SK-N-SH (cell line): Measurements from ENCODE around the gene KIF6. TPM values are rescaled to one million over a fixed set of nuclear protein-coding genes. Genes with fewer than 3 reads are reported as not detected.

Source experiments
- CTCF ChIA-PET: fragments of 300-600, 350-600 bp; formaldehyde crosslinking; extraction: SDS; loops from one replicate; lab custom pipeline; 2021; lab: Yijun Ruan, JAX
- POLR2A ChIA-PET: fragments of 350-600 bp; sonication (Branson Sonifier 250); formaldehyde crosslinking; extraction: SDS; loops from one replicate; lab custom pipeline; 2020; ENCODE audit warnings: antibody characterized with exemption, inconsistent platforms; lab: Yijun Ruan, JAX
- DNase-seq: peaks from one replicate; pipeline ENCODE4 v3.0.0; 2012
- H2AFZ ChIP-seq: fragments of 200-600 bp; sonication (generic); 2 replicates; pipeline ENCODE4 v1.8.1; 2016; ENCODE audit warnings: antibody characterized with exemption, mild to moderate bottlenecking, low read depth
- H3F3A ChIP-seq: fragments of 200-600 bp; sonication (generic); replicated peaks from 2 replicates; pipeline ENCODE3; 2016; ENCODE audit warnings: antibody characterized with exemption, mild to moderate bottlenecking; ENCODE audit not compliant: insufficient read depth
- H3K27ac ChIP-seq, 2 experiments: fragments of 200-500 bp in 1 of 2; fragments of 200-600 bp in 1 of 2; sonication (Bioruptor generic) in 1 of 2; sonication (generic), shearing (Covaris generic) in 1 of 2; 2 replicates each; pipeline versions ENCODE4 v1.5.1 to v1.6.1; 2014 to 2016; ENCODE audit warnings: low read depth in 2 of 2, inconsistent platforms in 1 of 2, low read length in 1 of 2, mild to moderate bottlenecking in 1 of 2, mixed read lengths in 1 of 2
- H3K27me3 ChIP-seq: fragments of 200-600 bp; sonication (generic), shearing (Covaris generic); 2 replicates; pipeline ENCODE4 v1.6.1; 2016; ENCODE audit warnings: mixed run types; ENCODE audit not compliant: insufficient read depth
- H3K36me3 ChIP-seq, 2 experiments: fragments of 200-500 bp in 1 of 2; fragments of 200-600 bp in 1 of 2; sonication (Bioruptor generic) in 1 of 2; sonication (generic) in 1 of 2; replicated peaks in 1 of 2; 2 replicates each; pipeline versions ENCODE3 to v1.5.1; 2014 to 2016; ENCODE audit warnings: low read length in 1 of 2, mild to moderate bottlenecking in 1 of 2; ENCODE audit not compliant: insufficient read depth in 2 of 2, control insufficient read depth in 1 of 2
- H3K4me1 ChIP-seq, 2 experiments: fragments of 200-500 bp in 1 of 2; fragments of 200-600 bp in 1 of 2; sonication (Bioruptor generic) in 1 of 2; sonication (generic), shearing (Covaris generic) in 1 of 2; 2 replicates each; pipeline versions ENCODE4 v1.5.1 to v1.6.1; 2014 to 2016; ENCODE audit warnings: low read depth in 1 of 2, low read length in 1 of 2, mixed run types in 1 of 2; ENCODE audit not compliant: insufficient read depth in 2 of 2, control insufficient read depth in 1 of 2
- H3K4me2 ChIP-seq: fragments of 200-600 bp; sonication (generic), shearing (Covaris generic); 2 replicates; pipeline ENCODE4 v1.6.1; 2017; ENCODE audit warnings: mixed run types
- H3K4me3 ChIP-seq, 2 experiments: fragments of 200-500 bp in 1 of 2; fragments of 200-600 bp in 1 of 2; sonication (Bioruptor generic) in 1 of 2; sonication (generic), shearing (Covaris generic) in 1 of 2; 2 replicates each; pipeline versions ENCODE4 v1.5.1 to v1.8.1; 2014 to 2016; ENCODE audit warnings: low read depth in 2 of 2, inconsistent platforms in 1 of 2, low read length in 1 of 2, mild to moderate bottlenecking in 1 of 2, mixed read lengths in 1 of 2, moderate library complexity in 1 of 2
- H3K79me2 ChIP-seq: fragments of 200-600 bp; sonication (generic); 2 replicates; pipeline ENCODE4 v1.8.1; 2017; ENCODE audit warnings: mild to moderate bottlenecking; ENCODE audit not compliant: insufficient read depth
- H3K9ac ChIP-seq: fragments of 200-600 bp; sonication (generic); 2 replicates; pipeline ENCODE4 v1.6.1; 2017; ENCODE audit warnings: mixed run types
- H3K9me2 ChIP-seq: fragments of 200-600 bp; sonication (generic); 2 replicates; pipeline ENCODE4 v1.6.1; 2017; ENCODE audit warnings: mixed run types
- H3K9me3 ChIP-seq: fragments of 200-600 bp; sonication (generic); 2 replicates; pipeline ENCODE4 v1.6.1; 2017; ENCODE audit warnings: mixed run types, mild to moderate bottlenecking, moderate library complexity
- H4K20me1 ChIP-seq: fragments of 200-600 bp; sonication (generic); 2 replicates; pipeline ENCODE4 v1.6.1; 2017; ENCODE audit warnings: mild to moderate bottlenecking, mixed run types; ENCODE audit not compliant: insufficient read depth
- EP300 ChIP-seq, 2 experiments: IDR thresholded peaks; 2 replicates each; pipeline versions ENCODE4 v1.4.0 to v1.6.1; 2012; ENCODE audit warnings: borderline replicate concordance in 1 of 2, low read depth in 1 of 2, low read length in 1 of 2
- FOSL2 ChIP-seq: IDR thresholded peaks from 2 replicates; pipeline ENCODE4 v1.4.0; 2012; ENCODE audit warnings: low read depth, mild to moderate bottlenecking, moderate library complexity, borderline replicate concordance
- FOXJ3 ChIP-seq: sonication (generic); formaldehyde crosslinking; IDR thresholded peaks from 2 replicates; pipeline ENCODE4 v1.5.1; 2020; ENCODE audit warnings: mild to moderate bottlenecking, missing genetic modification reagents
- GABPA ChIP-seq: IDR thresholded peaks from 2 replicates; pipeline ENCODE4 v1.4.0; 2012; ENCODE audit warnings: low read depth, mild to moderate bottlenecking
- JUND ChIP-seq: IDR thresholded peaks from 2 replicates; pipeline ENCODE4 v1.4.0; 2012
- MEF2A ChIP-seq: IDR thresholded peaks from 2 replicates; pipeline ENCODE4 v1.4.0; 2012; ENCODE audit warnings: low read depth, borderline replicate concordance
- NRF1 ChIP-seq: IDR thresholded peaks from 2 replicates; pipeline ENCODE4 v1.6.1; 2012; ENCODE audit warnings: low read depth, mild to moderate bottlenecking, low read length
- RAD21 ChIP-seq: IDR thresholded peaks from 2 replicates; pipeline ENCODE4 v1.6.1; 2012; ENCODE audit warnings: mild to moderate bottlenecking, low read length
- RFX5 ChIP-seq: IDR thresholded peaks from 2 replicates; pipeline ENCODE4 v1.6.1; 2012; ENCODE audit warnings: mild to moderate bottlenecking, improper control_type of control experiment, low read length
- RXRA ChIP-seq: IDR thresholded peaks from 2 replicates; pipeline ENCODE4 v1.4.0; 2012; ENCODE audit warnings: low read depth, mild to moderate bottlenecking, borderline replicate concordance
- SIN3A ChIP-seq: IDR thresholded peaks from 2 replicates; pipeline ENCODE4 v1.6.1; 2012; ENCODE audit warnings: low read depth, mild to moderate bottlenecking, low read length, moderate library complexity, borderline replicate concordance
- SMC3 ChIP-seq: IDR thresholded peaks from 2 replicates; pipeline ENCODE4 v1.6.1; 2012; ENCODE audit warnings: low read depth, low read length, improper control_type of control experiment
- TCF12 ChIP-seq: IDR thresholded peaks from 2 replicates; pipeline ENCODE4 v1.4.0; 2012
- TEAD4 ChIP-seq: IDR thresholded peaks from 2 replicates; pipeline ENCODE4 v1.4.0; 2012; ENCODE audit warnings: mild to moderate bottlenecking, borderline replicate concordance; ENCODE audit not compliant: insufficient read depth
- USF1 ChIP-seq: IDR thresholded peaks from 2 replicates; pipeline ENCODE4 v1.4.0; 2012; ENCODE audit warnings: low read depth, borderline replicate concordance
- YY1 ChIP-seq: IDR thresholded peaks from 2 replicates; pipeline ENCODE4 v1.4.0; 2012; ENCODE audit warnings: low read depth, mild to moderate bottlenecking
- ZBTB33 ChIP-seq: IDR thresholded peaks from 2 replicates; pipeline ENCODE4 v1.4.0; 2012; ENCODE audit warnings: low read depth, borderline replicate concordance
- WGBS: methylation state at CpG from one replicate; pipeline ENCODE4 v1.1.6; 2017; ENCODE audit warnings: low lambda C conversion rate; 5-methylcytosine and 5-hydroxymethylcytosine counted together
- polyA plus RNA-seq, 3 experiments: library from polyadenylated mRNA; depleted of rRNA; stranded (reverse); fragments of >200 nt; gene quantifications; 2 replicates each; pipeline ENCODE4 v1.2.3, GENCODE V29; 2012
- TF ChIP-seq, protein P1 (sequence below): fragments of 200-600 bp; sonication (generic); IDR thresholded peaks from 2 replicates; pipeline ENCODE4 v1.6.1; 2017; ENCODE audit warnings: antibody characterized with exemption, mild to moderate bottlenecking, moderate library complexity
- TF ChIP-seq, protein P2 (sequence below): fragments of 150-350 bp; IDR thresholded peaks from 2 replicates; pipeline ENCODE4 v1.6.1; 2017; ENCODE audit warnings: antibody characterized with exemption, low read length, low read depth, borderline replicate concordance
- TF ChIP-seq, protein P3 (sequence below): fragments of 150-350 bp; IDR thresholded peaks from 2 replicates; pipeline ENCODE4 v1.6.1; 2016; ENCODE audit warnings: mild to moderate bottlenecking, low read depth, low read length
- TF ChIP-seq, protein P4 (sequence below): IDR thresholded peaks from 2 replicates; pipeline ENCODE4; 2012

Gene KIF6
- polyA plus RNA-seq, 1 of the 3 experiments (the other 2 are of a cell fraction) = 0.13 TPM

- ChIA-PET CTCF (no interaction called here), POLR2A (no interaction called here)
- no peak overlapping the region for H2AFZ ChIP-seq
- no peak for DNase-seq
- H3K4me1 ChIP-seq = no peaks in the 10 kb centered on the region
- H3K27ac ChIP-seq = no peak overlapping the region
- H3K9me3 ChIP-seq = no peaks in the 10 kb centered on the region
- no peaks in the 10 kb centered on the region for H3K36me3 ChIP-seq
- no peaks in the 10 kb centered on the region for H3K9me2 ChIP-seq
- H3F3A ChIP-seq = no peaks in the 10 kb centered on the region
- no peaks in the 10 kb centered on the region for H3K79me2 ChIP-seq
- no peak overlapping the region for H3K4me2 ChIP-seq
- no peak overlapping the region for H3K4me3 ChIP-seq
- no peak for TF ChIP-seq RFX5
- no peak for TF ChIP-seq FOXJ3 (CRISPR knock-in tag)
- TF ChIP-seq USF1 = no peak
- TF ChIP-seq, protein P1, sequence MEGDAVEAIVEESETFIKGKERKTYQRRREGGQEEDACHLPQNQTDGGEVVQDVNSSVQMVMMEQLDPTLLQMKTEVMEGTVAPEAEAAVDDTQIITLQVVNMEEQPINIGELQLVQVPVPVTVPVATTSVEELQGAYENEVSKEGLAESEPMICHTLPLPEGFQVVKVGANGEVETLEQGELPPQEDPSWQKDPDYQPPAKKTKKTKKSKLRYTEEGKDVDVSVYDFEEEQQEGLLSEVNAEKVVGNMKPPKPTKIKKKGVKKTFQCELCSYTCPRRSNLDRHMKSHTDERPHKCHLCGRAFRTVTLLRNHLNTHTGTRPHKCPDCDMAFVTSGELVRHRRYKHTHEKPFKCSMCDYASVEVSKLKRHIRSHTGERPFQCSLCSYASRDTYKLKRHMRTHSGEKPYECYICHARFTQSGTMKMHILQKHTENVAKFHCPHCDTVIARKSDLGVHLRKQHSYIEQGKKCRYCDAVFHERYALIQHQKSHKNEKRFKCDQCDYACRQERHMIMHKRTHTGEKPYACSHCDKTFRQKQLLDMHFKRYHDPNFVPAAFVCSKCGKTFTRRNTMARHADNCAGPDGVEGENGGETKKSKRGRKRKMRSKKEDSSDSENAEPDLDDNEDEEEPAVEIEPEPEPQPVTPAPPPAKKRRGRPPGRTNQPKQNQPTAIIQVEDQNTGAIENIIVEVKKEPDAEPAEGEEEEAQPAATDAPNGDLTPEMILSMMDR = no peak
- TF ChIP-seq TCF12 = no peak
- no peak for TF ChIP-seq JUND
- no peak for TF ChIP-seq TEAD4
- TF ChIP-seq RAD21 = no peak
- no peak for TF ChIP-seq RXRA
- no peak for TF ChIP-seq GABPA
- no peak for TF ChIP-seq MEF2A
- TF ChIP-seq, protein P2, sequence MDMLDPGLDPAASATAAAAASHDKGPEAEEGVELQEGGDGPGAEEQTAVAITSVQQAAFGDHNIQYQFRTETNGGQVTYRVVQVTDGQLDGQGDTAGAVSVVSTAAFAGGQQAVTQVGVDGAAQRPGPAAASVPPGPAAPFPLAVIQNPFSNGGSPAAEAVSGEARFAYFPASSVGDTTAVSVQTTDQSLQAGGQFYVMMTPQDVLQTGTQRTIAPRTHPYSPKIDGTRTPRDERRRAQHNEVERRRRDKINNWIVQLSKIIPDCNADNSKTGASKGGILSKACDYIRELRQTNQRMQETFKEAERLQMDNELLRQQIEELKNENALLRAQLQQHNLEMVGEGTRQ = no peak
- no peak overlapping the region for H3K9ac ChIP-seq
- WGBS = 40% methylated on average over 2 of the region's 2 CpGs
- no peaks in the 10 kb centered on the region for H3K27me3 ChIP-seq
- H4K20me1 ChIP-seq = no peaks in the 10 kb centered on the region
Observed at GRCh38 chr6:39496456-39496855, 228.8 kb downstream of the KIF6 start.

DNA sequence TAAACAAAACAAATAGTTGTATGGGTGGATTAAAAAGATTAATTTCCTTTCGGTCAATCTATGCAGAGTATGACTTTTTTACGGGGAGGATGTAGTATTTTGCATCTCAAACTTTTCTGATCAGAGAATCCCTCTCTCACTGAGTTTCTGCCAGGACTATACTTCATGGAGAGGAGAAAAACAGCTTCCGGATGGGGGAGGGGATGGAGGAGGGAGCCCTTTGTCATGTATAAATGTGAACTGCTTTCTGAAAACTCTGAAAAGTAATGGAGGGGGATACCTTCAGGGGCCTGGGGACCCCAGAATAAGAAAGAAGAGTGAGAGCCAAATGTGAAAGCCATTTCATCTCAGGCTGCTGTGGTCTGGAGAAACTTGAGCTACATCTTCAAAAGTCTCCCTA lies 229.6 kb downstream of the KIF6 start:
- Histone ChIP-seq H3K4me2 (no peak overlapping the region), H3K4me3 (no peak overlapping the region), H3K27me3 (no peaks in the 10 kb centered on the region), H3K4me1 (no peaks in the 10 kb centered on the region), H3K36me3 (no peaks in the 10 kb centered on the region), H3K9ac (no peak overlapping the region), H3F3A (no peaks in the 10 kb centered on the region), H3K27ac (no peak overlapping the region), H3K9me2 (no peaks in the 10 kb centered on the region), H2AFZ (no peak overlapping the region), H3K79me2 (no peaks in the 10 kb centered on the region), H4K20me1 (no peaks in the 10 kb centered on the region), H3K9me3 (no peaks in the 10 kb centered on the region)
- 46% methylated on average over 3 of the region's 3 CpGs for WGBS
- ChIA-PET POLR2A (no interaction called here), CTCF (no interaction called here)
- DNase-seq = no peak
- TF ChIP-seq ZBTB33 (no peak), NRF1 (no peak), FOXJ3 (CRISPR knock-in tag) (no peak), GABPA (no peak), RAD21 (no peak), YY1 (no peak), SIN3A (no peak), FOSL2 (no peak), EP300 (IDR thresholded peaks at IDR 0.05; ENCODE audit: borderline replicate concordance in 1 of 2, low read depth in 1 of 2, low read length in 1 of 2) (no peak), TCF12 (no peak), MEF2A (no peak), SMC3 (no peak)
- TF ChIP-seq, protein P3, sequence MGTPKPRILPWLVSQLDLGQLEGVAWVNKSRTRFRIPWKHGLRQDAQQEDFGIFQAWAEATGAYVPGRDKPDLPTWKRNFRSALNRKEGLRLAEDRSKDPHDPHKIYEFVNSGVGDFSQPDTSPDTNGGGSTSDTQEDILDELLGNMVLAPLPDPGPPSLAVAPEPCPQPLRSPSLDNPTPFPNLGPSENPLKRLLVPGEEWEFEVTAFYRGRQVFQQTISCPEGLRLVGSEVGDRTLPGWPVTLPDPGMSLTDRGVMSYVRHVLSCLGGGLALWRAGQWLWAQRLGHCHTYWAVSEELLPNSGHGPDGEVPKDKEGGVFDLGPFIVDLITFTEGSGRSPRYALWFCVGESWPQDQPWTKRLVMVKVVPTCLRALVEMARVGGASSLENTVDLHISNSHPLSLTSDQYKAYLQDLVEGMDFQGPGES = no peak
- TF ChIP-seq, protein P4, sequence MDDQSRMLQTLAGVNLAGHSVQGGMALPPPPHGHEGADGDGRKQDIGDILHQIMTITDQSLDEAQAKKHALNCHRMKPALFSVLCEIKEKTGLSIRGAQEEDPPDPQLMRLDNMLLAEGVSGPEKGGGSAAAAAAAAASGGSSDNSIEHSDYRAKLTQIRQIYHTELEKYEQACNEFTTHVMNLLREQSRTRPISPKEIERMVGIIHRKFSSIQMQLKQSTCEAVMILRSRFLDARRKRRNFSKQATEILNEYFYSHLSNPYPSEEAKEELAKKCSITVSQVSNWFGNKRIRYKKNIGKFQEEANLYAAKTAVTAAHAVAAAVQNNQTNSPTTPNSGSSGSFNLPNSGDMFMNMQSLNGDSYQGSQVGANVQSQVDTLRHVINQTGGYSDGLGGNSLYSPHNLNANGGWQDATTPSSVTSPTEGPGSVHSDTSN = no peak
